Measurements from ENCODE around the gene ANP32B. TPM values are rescaled to one million over a fixed set of nuclear protein-coding genes. Genes with fewer than 3 reads are reported as not detected.

The ANP32B gene
- total RNA-seq, 1 donor from 2014 or later = 5.1 TPM

DNA sequence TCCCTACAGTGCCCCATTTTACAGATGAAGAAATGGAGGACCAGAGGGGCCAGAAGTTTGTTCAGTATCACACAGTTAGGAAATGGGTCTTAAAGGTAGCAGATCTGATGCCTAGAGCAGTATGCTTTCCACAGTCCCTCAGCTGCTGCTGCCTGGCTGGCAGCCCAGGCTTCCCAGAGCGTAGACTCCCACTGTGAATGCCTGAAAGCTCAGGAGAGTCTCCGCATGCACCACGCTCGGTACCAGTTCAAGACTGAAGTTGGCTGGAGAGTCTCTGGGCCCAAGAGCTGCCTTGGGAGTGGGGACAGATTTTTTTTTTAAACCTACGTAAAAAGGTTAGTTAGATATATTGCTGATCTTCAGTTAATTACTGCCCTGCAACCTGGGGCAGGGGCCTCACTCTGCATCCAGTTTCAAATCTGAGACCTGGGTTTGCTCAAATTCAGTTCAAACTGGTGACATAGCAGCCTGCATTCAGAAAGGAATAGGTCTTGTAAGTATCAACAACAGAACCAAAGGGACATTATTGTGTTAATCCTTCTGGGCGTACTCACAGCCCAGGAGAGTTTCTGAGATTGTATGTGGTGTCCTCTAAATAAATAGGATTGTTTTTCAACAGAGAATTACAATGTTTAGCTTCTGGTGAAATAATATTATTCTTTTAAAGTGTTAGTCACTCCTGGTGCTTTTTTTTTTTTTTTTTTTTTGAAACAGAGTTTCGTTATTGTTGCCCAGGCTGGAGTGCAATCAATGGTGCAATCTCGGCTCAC lies 81.7 kb downstream of the ANP32B start:
- DNase-seq (ENCODE audit: low read depth in 2 of 2) = no peak

Other genes with a start within 250 kb of the ANP32B start
- not detected in 2 replicates for gene FOXE1, start 130.1 kb upstream of the ANP32B start, total RNA-seq
- gene TRMO, start 60.8 kb upstream of the ANP32B start, total RNA-seq = 11.8 and 14.4 TPM in 2 replicates
- not detected in 2 replicates for gene HEMGN, start 45.2 kb upstream of the ANP32B start, total RNA-seq
- gene NANS, start 73.4 kb downstream of the ANP32B start, total RNA-seq = 72.8 and 77.8 TPM in 2 replicates
- gene TRIM14, start 135.9 kb downstream of the ANP32B start, total RNA-seq = 1.9 and 2.4 TPM in 2 replicates
- 0.51 TPM in 2 replicates for gene CORO2A, start 209.3 kb downstream of the ANP32B start, total RNA-seq